ENCODE data around the gene RECQL5. TPM values are rescaled to one million over a fixed set of nuclear protein-coding genes. Genes with fewer than 3 reads are reported as not detected.

Gene RECQL5
- polyA plus RNA-seq, 2 of the 4 experiments (the other 2 are of a cell fraction): 22.7 to 39.9 TPM

GRCh38 chr17:75650874-75651273 lies 16.1 kb downstream of the RECQL5 start:
- ATAC-seq: no peak
- Histone ChIP-seq H3K9me3 (no peaks in the 10 kb centered on the region), H3K4me2 (no peak overlapping the region), H3K27ac (no peak overlapping the region), H3K4me3 (no peak overlapping the region), H3K4me1 (peaks cover 16% of the 10 kb centered on the region)
- TF ChIP-seq HES2 (IDR thresholded peaks at IDR 0.05): no peak
- TF ChIP-seq BHLHE40 (IDR thresholded peaks at IDR 0.05; ENCODE audit: low read depth, low read length): no peak
- no peak for TF ChIP-seq MAZ (IDR thresholded peaks at IDR 0.05; ENCODE audit: borderline replicate concordance, low read depth, low read length)
- TF ChIP-seq EP300 (IDR thresholded peaks at IDR 0.05): no peak
- TF ChIP-seq RAD21 (conservative IDR thresholded peaks at IDR 0.05 in 1 of 2, IDR thresholded peaks at IDR 0.05 in 1 of 2): no peak
- no peak for TF ChIP-seq ZSCAN20 (CRISPR knock-in tag; IDR thresholded peaks at IDR 0.05)
- no peak for TF ChIP-seq JUN (IDR thresholded peaks at IDR 0.05)
- TF ChIP-seq HMGXB4 (CRISPR knock-in tag; IDR thresholded peaks at IDR 0.05; ENCODE audit: borderline replicate concordance): no peak
- no peak for TF ChIP-seq FOSB (CRISPR knock-in tag; IDR thresholded peaks at IDR 0.05)
- no peak for TF ChIP-seq ZC3H11A (IDR thresholded peaks at IDR 0.05)
- no peak for FAIRE-seq
- DNase-seq (ENCODE audit: low read depth in 1 of 2, low spot score in 1 of 2): no peak
- POLR2A ChIA-PET: no interaction called here
- WGBS (ENCODE audit: missing lambda C conversion rate): 94% methylated on average over 7 of the region's 7 CpGs
- CTCF ChIA-PET: interaction anchor here (0.9 to 51.3 kb wide), 9 partner anchors 5 to 94 kb away, joined by 3 to 2254 read pairs (median 16); partner anchors contain the start of genes GALK1, RECQL5, SAP30BP and SMIM5

GRCh38 chr17:75649687-75650086 lies 17.3 kb downstream of the RECQL5 start:
- DNase-seq (ENCODE audit: low read depth in 1 of 2, low spot score in 1 of 2) (no peak), ATAC-seq (no peak), FAIRE-seq (no peak)
- Histone ChIP-seq H3K4me3 (no peak overlapping the region), H3K4me2 (no peak overlapping the region), H3K27ac (no peak overlapping the region), H3K9me3 (no peaks in the 10 kb centered on the region), H3K4me1 (peaks cover 28% of the 10 kb centered on the region)
- POLR2A ChIA-PET: interaction anchor here (0.7 to 2.1 kb wide), 2 partner anchors 17 to 499 kb away, joined by 3 to 6 read pairs; partner anchors contain the start of genes RECQL5 and SAP30BP
- 91% methylated on average over 6 of the region's 6 CpGs for WGBS (ENCODE audit: missing lambda C conversion rate)
- CTCF ChIA-PET: interaction anchor here (1.0 to 51.3 kb wide), 7 partner anchors 3 to 95 kb away, joined by 3 to 2254 read pairs (median 45); partner anchors contain the start of genes GALK1, RECQL5, SAP30BP and SMIM5
- TF ChIP-seq ZC3H11A (IDR thresholded peaks at IDR 0.05): no peak
- no peak for TF ChIP-seq FOXS1 (CRISPR knock-in tag; IDR thresholded peaks at IDR 0.05)
- no peak for TF ChIP-seq CEBPB (IDR thresholded peaks at IDR 0.05)
- no peak for TF ChIP-seq JUN (IDR thresholded peaks at IDR 0.05)
- no peak for TF ChIP-seq EHMT2 (IDR thresholded peaks at IDR 0.05; ENCODE audit: low read depth)
- TF ChIP-seq POLR2AphosphoS2 (conservative IDR thresholded peaks at IDR 0.05; ENCODE audit: low read length): no peak
- no peak for TF ChIP-seq NPAS2 (CRISPR knock-in tag; IDR thresholded peaks at IDR 0.05; ENCODE audit: borderline replicate concordance)
- no peak for TF ChIP-seq ZFP36 (IDR thresholded peaks at IDR 0.05; ENCODE audit: borderline replicate concordance, partially characterized antibody)
- TF ChIP-seq HMGXB4 (CRISPR knock-in tag; IDR thresholded peaks at IDR 0.05; ENCODE audit: borderline replicate concordance): no peak
- TF ChIP-seq RCOR1 (IDR thresholded peaks at IDR 0.05; ENCODE audit: low read depth, low read length): no peak

GRCh38 chr17:75647921-75648320 lies 19.0 kb downstream of the RECQL5 start:
- FAIRE-seq (no peak), ATAC-seq (no peak), DNase-seq (ENCODE audit: low read depth in 1 of 2, low spot score in 1 of 2) (no peak)
- CTCF ChIA-PET: interaction anchor here (46.9 to 51.3 kb wide), 3 partner anchors 2 to 97 kb away, joined by 1931 to 2254 read pairs (median 2254); partner anchors contain the start of genes GALK1, RECQL5, SAP30BP and SMIM5
- POLR2A ChIA-PET: no interaction called here
- Histone ChIP-seq H3K4me2 (no peak overlapping the region), H3K9me3 (no peaks in the 10 kb centered on the region), H3K4me1 (peaks cover 31% of the 10 kb centered on the region), H3K4me3 (no peak overlapping the region), H3K27ac (peak overlapping the region in 1 of 2 experiments; percentile 92; a peak in 2 of 6 replicates)
- WGBS (ENCODE audit: missing lambda C conversion rate): 93% methylated on average over 7 of the region's 7 CpGs
- TF ChIP-seq MAZ (IDR thresholded peaks at IDR 0.05; ENCODE audit: borderline replicate concordance, low read depth, low read length) (no peak), KDM1A (IDR thresholded peaks at IDR 0.05; ENCODE audit: low read depth) (peak; percentile 41; the same call in 1 of the 2 replicates), MAFK (IDR thresholded peaks at IDR 0.05; ENCODE audit: partially characterized antibody) (no peak)

All from A549 (cell line).